ENCODE results near the gene TPK1.
A peak's percentile ranks its signal among the peaks of the same experiment; 100 is the strongest.

Gene TPK1

GRCh38 chr7:144439717-144440205, 396.1 kb downstream of the TPK1 start:
- Histone ChIP-seq H3K9me3 (ENCODE audit: control insufficient read depth, insufficient read depth, low read depth, low read length) (no peaks in the 10 kb centered on the region), H3K4me1 (ENCODE audit: control insufficient read depth, insufficient read depth, low read length) (no peaks in the 10 kb centered on the region), H3K4me3 (ENCODE audit: low read depth, low read length) (no peak overlapping the region), H3K36me3 (ENCODE audit: control insufficient read depth in 2 of 2, insufficient read depth in 1 of 2, low read length in 2 of 2) (no peaks in the 10 kb centered on the region), H3K27ac (ENCODE audit: extremely low read depth, low read depth, low read length) (no peak overlapping the region)
- ChIA-PET POLR2A (no interaction called here), CTCF (interaction anchor here (0.7 to 1.5 kb wide), 2 partner anchors 8 to 16 kb away, joined by 3 to 4 read pairs; no protein-coding TSS in a partner anchor)
- TF ChIP-seq ZNF585B (tag by site-specific recombination; IDR thresholded peaks at IDR 0.05) (peak; percentile 43), PRDM6 (tag by site-specific recombination; IDR thresholded peaks at IDR 0.05) (no peak)

GRCh38 chr7:144438759-144439158, 397.1 kb downstream of the TPK1 start:
- Histone ChIP-seq H3K9me3 (ENCODE audit: control insufficient read depth, insufficient read depth, low read depth, low read length) (no peaks in the 10 kb centered on the region), H3K36me3 (ENCODE audit: control insufficient read depth in 2 of 2, insufficient read depth in 1 of 2, low read length in 2 of 2) (no peaks in the 10 kb centered on the region), H3K4me3 (ENCODE audit: low read depth, low read length) (no peak overlapping the region), H3K4me1 (ENCODE audit: control insufficient read depth, insufficient read depth, low read length) (no peaks in the 10 kb centered on the region), H3K27ac (ENCODE audit: extremely low read depth, low read depth, low read length) (no peak overlapping the region)
- ChIA-PET CTCF (interaction anchor here (0.6 to 2.0 kb wide), 4 partner anchors 9 to 884 kb away, joined by 3 to 8 read pairs (median 4); no protein-coding TSS in a partner anchor), POLR2A (no interaction called here)
- TF ChIP-seq ZNF23 (tag by site-specific recombination; IDR thresholded peaks at IDR 0.05; ENCODE audit: borderline replicate concordance) (no peak), MYNN (tag by site-specific recombination; IDR thresholded peaks at IDR 0.05; ENCODE audit: borderline replicate concordance) (no peak), ZNF280D (tag by site-specific recombination; IDR thresholded peaks at IDR 0.05) (no peak), HIC1 (tag by site-specific recombination; IDR thresholded peaks at IDR 0.05) (no peak), ZNF138 (tag by site-specific recombination; IDR thresholded peaks at IDR 0.05; ENCODE audit: borderline replicate concordance) (no peak), ZNF302 (tag by site-specific recombination; IDR thresholded peaks at IDR 0.05; ENCODE audit: low read depth) (no peak), ZNF792 (tag by site-specific recombination; IDR thresholded peaks at IDR 0.05) (no peak), ZSCAN5A (tag by site-specific recombination; IDR thresholded peaks at IDR 0.05) (no peak), ZNF140 (tag by site-specific recombination; IDR thresholded peaks at IDR 0.05) (no peak), EGR2 (tag by site-specific recombination; IDR thresholded peaks at IDR 0.05; ENCODE audit: low read depth) (no peak), ZFP69B (tag by site-specific recombination; IDR thresholded peaks at IDR 0.05) (no peak), ZNF555 (tag by site-specific recombination; conservative IDR thresholded peaks at IDR 0.05) (no peak), ZNF626 (tag by site-specific recombination; IDR thresholded peaks at IDR 0.05) (no peak), ZNF223 (tag by site-specific recombination; IDR thresholded peaks at IDR 0.05) (no peak), PATZ1 (tag by site-specific recombination; IDR thresholded peaks at IDR 0.05) (no peak)

All from HEK293 (cell line).